ENCODE measurements around the gene FAM171A1. TPM values are rescaled to one million over a fixed set of nuclear protein-coding genes. Genes with fewer than 3 reads are reported as not detected.

The FAM171A1 gene
- total and polyA plus RNA-seq, 4 donors: 3.4 to 23.5 (median 9.7) TPM

- ATAC-seq (ENCODE audit: insufficient read depth, low FRiP score): no peak
- Histone ChIP-seq H3K27ac (ENCODE audit: low read depth in 1 of 2, low read length in 1 of 2) (no peak overlapping the region), H3K4me1 (ENCODE audit: control insufficient read depth in 5 of 5, insufficient read depth in 5 of 5, low read length in 5 of 5) (peaks cover 0 to 1% (median 0%) of the 10 kb centered on the region in 5 donors), H3K27me3 (ENCODE audit: control insufficient read depth in 3 of 3, insufficient read depth in 3 of 3, low read length in 2 of 3) (no peaks in the 10 kb centered on the region), H3K9me3 (ENCODE audit: control insufficient read depth in 4 of 4, insufficient read depth in 3 of 4, low read length in 3 of 4) (no peaks in the 10 kb centered on the region), H3K36me3 (ENCODE audit: control insufficient read depth in 4 of 4, insufficient read depth in 4 of 4, low read length in 4 of 4) (peaks cover 0 to 15% (median 6%) of the 10 kb centered on the region in 4 donors), H3K9ac (ENCODE audit: insufficient read depth in 1 of 2, low read length in 2 of 2) (no peak overlapping the region), H3K4me3 (no peak overlapping the region)
- TF ChIP-seq CTCF (IDR thresholded peaks at IDR 0.05; ENCODE audit: control extremely low read depth, extremely low read depth): no peak
- DNase-seq: no peak
- WGBS, 2 donors: 91 to 94% methylated on average over 4 of the region's 4 CpGs
These were observed 129.8 kb downstream of the FAM171A1 start for GRCh38 chr10:15241306-15241705.

- no peaks in the 10 kb centered on the region for H3K9me3 ChIP-seq (ENCODE audit: control insufficient read depth in 4 of 4, insufficient read depth in 3 of 4, low read length in 3 of 4)
- H3K27ac ChIP-seq (ENCODE audit: low read depth in 1 of 2, low read length in 1 of 2): no peak overlapping the region
- H3K4me3 ChIP-seq: no peak overlapping the region
- peaks cover 0 to 4% (median 0%) of the 10 kb centered on the region in 5 donors for H3K4me1 ChIP-seq (ENCODE audit: control insufficient read depth in 5 of 5, insufficient read depth in 5 of 5, low read length in 5 of 5)
- no peak for ATAC-seq (ENCODE audit: insufficient read depth, low FRiP score)
- DNase-seq: no peak
- no peak for TF ChIP-seq CTCF (IDR thresholded peaks at IDR 0.05; ENCODE audit: control extremely low read depth, extremely low read depth)
- H3K9ac ChIP-seq (ENCODE audit: insufficient read depth in 1 of 2, low read length in 2 of 2): peak overlapping the region in 1 of 2 donors; percentile 13
- no peaks in the 10 kb centered on the region for H3K27me3 ChIP-seq (ENCODE audit: control insufficient read depth in 3 of 3, insufficient read depth in 3 of 3, low read length in 2 of 3)
- H3K36me3 ChIP-seq (ENCODE audit: control insufficient read depth in 4 of 4, insufficient read depth in 4 of 4, low read length in 4 of 4): peaks cover 0 to 13% (median 5%) of the 10 kb centered on the region in 4 donors
- WGBS, 2 donors: 83 to 87% methylated on average over 12 of the region's 12 CpGs
These were observed 132.3 kb downstream of the FAM171A1 start for GRCh38 chr10:15238555-15239335.

GRCh38 chr10:15237351-15237750 lies 133.7 kb downstream of the FAM171A1 start:
- TF ChIP-seq CTCF (IDR thresholded peaks at IDR 0.05; ENCODE audit: control extremely low read depth, extremely low read depth): no peak
- 67 to 81% methylated on average over 5 of the region's 5 CpGs for WGBS, 2 donors
- H3K27ac ChIP-seq (ENCODE audit: low read depth in 1 of 2, low read length in 1 of 2): no peak overlapping the region

More at GRCh38 chr10:15237351-15237750, 133.7 kb downstream of the FAM171A1 start:
- H3K36me3 ChIP-seq (ENCODE audit: control insufficient read depth in 4 of 4, insufficient read depth in 4 of 4, low read length in 4 of 4): peaks cover 0 to under 1% (median 0%) of the 10 kb centered on the region in 4 donors
- DNase-seq: peak; percentile 37 to 72 (median 61)
- no peak overlapping the region for H3K9ac ChIP-seq (ENCODE audit: insufficient read depth in 1 of 2, low read length in 2 of 2)
- H3K27me3 ChIP-seq (ENCODE audit: control insufficient read depth in 3 of 3, insufficient read depth in 3 of 3, low read length in 2 of 3): no peaks in the 10 kb centered on the region
- H3K4me3 ChIP-seq: no peak overlapping the region
- ATAC-seq (ENCODE audit: insufficient read depth, low FRiP score): no peak
- H3K9me3 ChIP-seq (ENCODE audit: control insufficient read depth in 4 of 4, insufficient read depth in 3 of 4, low read length in 3 of 4): no peaks in the 10 kb centered on the region
- peaks cover 0 to 5% (median 0%) of the 10 kb centered on the region in 5 donors for H3K4me1 ChIP-seq (ENCODE audit: control insufficient read depth in 5 of 5, insufficient read depth in 5 of 5, low read length in 5 of 5)

All from lung (tissue), 12 donors.